ENCODE results near the gene NKAIN2. TPM values are rescaled to one million over a fixed set of nuclear protein-coding genes. Genes with fewer than 3 reads are reported as not detected.

The NKAIN2 gene
- total RNA-seq: not detected in 2 replicates

- intact Hi-C loops (cut with micrococcal nuclease): loop anchor here (2.0 to 5.0 kb wide), 2 partner anchors 994 to 1051 kb away; no protein-coding TSS in a partner anchor
Measured at GRCh38 chr6:123803504-123804013, at the start of gene NKAIN2. Gene NKAIN2, plus strand, starts transcription at chr6:123803865.

GRCh38 chr6:123759472-123759871 is 44.2 kb upstream of the NKAIN2 start:
- intact Hi-C loops (cut with micrococcal nuclease): no loop called here

GRCh38 chr6:123763904-123764303 is 39.8 kb upstream of the NKAIN2 start:
- intact Hi-C loops (cut with micrococcal nuclease): no loop called here

GRCh38 chr6:123764722-123765121 is 38.9 kb upstream of the NKAIN2 start:
- intact Hi-C loops (cut with micrococcal nuclease): no loop called here

GRCh38 chr6:123768921-123769320 is 34.7 kb upstream of the NKAIN2 start:
- intact Hi-C loops (cut with micrococcal nuclease): no loop called here

- intact Hi-C loops (cut with micrococcal nuclease): no loop called here
Measured at GRCh38 chr6:123769431-123769830, 34.2 kb upstream of the NKAIN2 start.

GRCh38 chr6:123770247-123770949 is 33.3 kb upstream of the NKAIN2 start:
- intact Hi-C loops (cut with micrococcal nuclease): no loop called here

- intact Hi-C loops (cut with micrococcal nuclease): no loop called here
Measured at GRCh38 chr6:123771126-123771525, 32.5 kb upstream of the NKAIN2 start.

- intact Hi-C loops (cut with micrococcal nuclease): no loop called here
Measured at GRCh38 chr6:123777563-123777962, 26.1 kb upstream of the NKAIN2 start.

- intact Hi-C loops (cut with micrococcal nuclease): no loop called here
Measured at GRCh38 chr6:123780021-123780420, 23.6 kb upstream of the NKAIN2 start.

- intact Hi-C loops (cut with micrococcal nuclease): no loop called here
Measured at GRCh38 chr6:123784330-123784729, 19.3 kb upstream of the NKAIN2 start.

GRCh38 chr6:123785039-123785438 is 18.6 kb upstream of the NKAIN2 start:
- intact Hi-C loops (cut with micrococcal nuclease): no loop called here

- intact Hi-C loops (cut with micrococcal nuclease): no loop called here
Measured at GRCh38 chr6:123788319-123788718, 15.3 kb upstream of the NKAIN2 start.

GRCh38 chr6:123794190-123794589 is 9.5 kb upstream of the NKAIN2 start:
- intact Hi-C loops (cut with micrococcal nuclease): no loop called here

GRCh38 chr6:123794799-123795198 is 8.9 kb upstream of the NKAIN2 start:
- intact Hi-C loops (cut with micrococcal nuclease): no loop called here

- intact Hi-C loops (cut with micrococcal nuclease): loop anchor here (5.0 kb wide), 1 partner anchor 996 kb away; no protein-coding TSS in a partner anchor
Measured at GRCh38 chr6:123801067-123801466, 2.6 kb upstream of the NKAIN2 start.

GRCh38 chr6:123802351-123802696 is 1.3 kb upstream of the NKAIN2 start:
- intact Hi-C loops (cut with micrococcal nuclease): loop anchor here (1.0 to 5.0 kb wide), 3 partner anchors 995 to 1312 kb away; no protein-coding TSS in a partner anchor

- intact Hi-C loops (cut with micrococcal nuclease): loop anchor here (1.0 to 5.0 kb wide), 3 partner anchors 994 to 1311 kb away; no protein-coding TSS in a partner anchor
Measured at GRCh38 chr6:123802697-123803503, 765 bp upstream of the NKAIN2 start.

- intact Hi-C loops (cut with micrococcal nuclease): loop anchor here (5.0 kb wide), 1 partner anchor 993 kb away; no protein-coding TSS in a partner anchor
Measured at GRCh38 chr6:123804014-123804786, 535 bp downstream of the NKAIN2 start.

GRCh38 chr6:123804787-123805540 is 1.3 kb downstream of the NKAIN2 start:
- intact Hi-C loops (cut with micrococcal nuclease): loop anchor here (5.0 kb wide), 1 partner anchor 992 kb away; no protein-coding TSS in a partner anchor

GRCh38 chr6:123805921-123806320 is 2.3 kb downstream of the NKAIN2 start:
- intact Hi-C loops (cut with micrococcal nuclease): no loop called here
